WTC11 (cell line): ENCODE measurements around the gene DNMT3A.

Experiments
- ZNF512 ChIP-seq: sonication (generic); formaldehyde crosslinking; IDR thresholded peaks from 2 replicates; pipeline ENCODE4 v1.8.1; 2022; ENCODE audit warnings: missing genetic modification reagents, borderline replicate concordance
- TF ChIP-seq, protein P1 (sequence below): sonication (generic); formaldehyde crosslinking; IDR thresholded peaks from 2 replicates; pipeline ENCODE4 v1.8.0; 2023; ENCODE audit warnings: missing genetic modification reagents
- TF ChIP-seq, protein P2 (sequence below): sonication (generic); formaldehyde crosslinking; IDR thresholded peaks from 2 replicates; pipeline ENCODE4 v1.8.0; 2023; ENCODE audit warnings: mild to moderate bottlenecking, missing genetic modification reagents

GRCh38 chr2:25347205-25347815 is 5.6 kb upstream of the DNMT3A start:
- no peak for TF ChIP-seq ZNF512 (CRISPR knock-in tag)
- TF ChIP-seq, protein P1, sequence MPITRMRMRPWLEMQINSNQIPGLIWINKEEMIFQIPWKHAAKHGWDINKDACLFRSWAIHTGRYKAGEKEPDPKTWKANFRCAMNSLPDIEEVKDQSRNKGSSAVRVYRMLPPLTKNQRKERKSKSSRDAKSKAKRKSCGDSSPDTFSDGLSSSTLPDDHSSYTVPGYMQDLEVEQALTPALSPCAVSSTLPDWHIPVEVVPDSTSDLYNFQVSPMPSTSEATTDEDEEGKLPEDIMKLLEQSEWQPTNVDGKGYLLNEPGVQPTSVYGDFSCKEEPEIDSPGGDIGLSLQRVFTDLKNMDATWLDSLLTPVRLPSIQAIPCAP (CRISPR knock-in tag), result no peak
- TF ChIP-seq, protein P2, sequence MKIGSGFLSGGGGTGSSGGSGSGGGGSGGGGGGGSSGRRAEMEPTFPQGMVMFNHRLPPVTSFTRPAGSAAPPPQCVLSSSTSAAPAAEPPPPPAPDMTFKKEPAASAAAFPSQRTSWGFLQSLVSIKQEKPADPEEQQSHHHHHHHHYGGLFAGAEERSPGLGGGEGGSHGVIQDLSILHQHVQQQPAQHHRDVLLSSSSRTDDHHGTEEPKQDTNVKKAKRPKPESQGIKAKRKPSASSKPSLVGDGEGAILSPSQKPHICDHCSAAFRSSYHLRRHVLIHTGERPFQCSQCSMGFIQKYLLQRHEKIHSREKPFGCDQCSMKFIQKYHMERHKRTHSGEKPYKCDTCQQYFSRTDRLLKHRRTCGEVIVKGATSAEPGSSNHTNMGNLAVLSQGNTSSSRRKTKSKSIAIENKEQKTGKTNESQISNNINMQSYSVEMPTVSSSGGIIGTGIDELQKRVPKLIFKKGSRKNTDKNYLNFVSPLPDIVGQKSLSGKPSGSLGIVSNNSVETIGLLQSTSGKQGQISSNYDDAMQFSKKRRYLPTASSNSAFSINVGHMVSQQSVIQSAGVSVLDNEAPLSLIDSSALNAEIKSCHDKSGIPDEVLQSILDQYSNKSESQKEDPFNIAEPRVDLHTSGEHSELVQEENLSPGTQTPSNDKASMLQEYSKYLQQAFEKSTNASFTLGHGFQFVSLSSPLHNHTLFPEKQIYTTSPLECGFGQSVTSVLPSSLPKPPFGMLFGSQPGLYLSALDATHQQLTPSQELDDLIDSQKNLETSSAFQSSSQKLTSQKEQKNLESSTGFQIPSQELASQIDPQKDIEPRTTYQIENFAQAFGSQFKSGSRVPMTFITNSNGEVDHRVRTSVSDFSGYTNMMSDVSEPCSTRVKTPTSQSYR (CRISPR knock-in tag), result no peak
